ENCODE measurements around the gene ASNS.

Gene ASNS

GRCh38 chr7:97842772-97843345, 29.3 kb downstream of the ASNS start:
- no peak for DNase-seq (ENCODE audit: low spot score)

GRCh38 chr7:97842006-97842405, 30.2 kb downstream of the ASNS start:
- no peak for DNase-seq (ENCODE audit: low spot score)

- DNase-seq (ENCODE audit: low spot score) = peak; percentile 46
Measured at GRCh38 chr7:97835296-97836138, 36.7 kb downstream of the ASNS start.

- DNase-seq (ENCODE audit: low spot score) = no peak
Measured at GRCh38 chr7:97819161-97819560, 53.0 kb downstream of the ASNS start.

GRCh38 chr7:97818066-97818663, 54.0 kb downstream of the ASNS start:
- DNase-seq (ENCODE audit: low spot score) = no peak
